Endothelial cell of coronary artery (primary cell): ENCODE measurements around the gene ADCY4. TPM values are rescaled to one million over a fixed set of nuclear protein-coding genes. Genes with fewer than 3 reads are reported as not detected.

Source experiments
- total RNA-seq: library from RNA; depleted of rRNA; stranded (reverse); fragments of >200 nt; gene quantifications from 2 replicates; pipeline ENCODE4 v1.2.3, GENCODE V29; 2014

Gene ADCY4
- 37.2 and 43.1 TPM in 2 replicates for total RNA-seq

GRCh38 chr14:24334431-24335291 is at the start of gene ADCY4:
Gene ADCY4, minus strand, starts transcription at chr14:24335071. Its CDS starts 419 bp downstream, at chr14:24334652.

GRCh38 chr14:24367514-24368211 is 32.8 kb upstream of the ADCY4 start, which contains the start of gene NFATC4:
Gene NFATC4, plus strand, starts transcription at chr14:24368184. Its CDS starts 157 bp downstream, at chr14:24368341.

GRCh38 chr14:24339284-24340151 is 4.6 kb upstream of the ADCY4 start, which contains the start of gene RIPK3:
Gene RIPK3, minus strand, starts transcription at chr14:24339991. Its CDS starts 165 bp downstream, at chr14:24339826.

GRCh38 chr14:24310646-24311604 is 23.9 kb downstream of the ADCY4 start, which contains the start of gene LTB4R:
Gene LTB4R, plus strand, starts transcription at chr14:24311502. Its CDS starts 4,150 bp downstream, at chr14:24315652.

GRCh38 chr14:24309538-24310264 is 25.2 kb downstream of the ADCY4 start, which contains the start of gene LTB4R2:
Gene LTB4R2, plus strand, starts transcription at chr14:24310140. Its CDS starts 525 bp downstream, at chr14:24310665.

GRCh38 chr14:24307575-24308341 is 27.1 kb downstream of the ADCY4 start, which contains the start of gene CIDEB:
Gene CIDEB, minus strand, starts transcription at chr14:24307977. Its CDS starts 119 bp downstream, at chr14:24307858.

GRCh38 chr14:24299255-24300191 is 35.3 kb downstream of the ADCY4 start, which contains the start of the genes DHRS1 and NOP9:
Gene DHRS1, minus strand, starts transcription at chr14:24299780. Its CDS starts 674 bp downstream, at chr14:24299106.
Gene NOP9, plus strand, starts transcription at chr14:24299850. Its CDS starts 105 bp downstream, at chr14:24299955.

GRCh38 chr14:24271134-24271833 is 63.6 kb downstream of the ADCY4 start, which contains the start of gene RABGGTA:
Gene RABGGTA, minus strand, starts transcription at chr14:24271597. Its CDS starts 482 bp downstream, at chr14:24271115.

Other genes with a start within 250 kb of the ADCY4 start
- gene PCK2, start 240.8 kb downstream of the ADCY4 start, total RNA-seq, result 5.1 and 17.4 TPM in 2 replicates
- gene DCAF11, start 220.3 kb downstream of the ADCY4 start, total RNA-seq, result 42.3 and 47.3 TPM in 2 replicates
- gene NRL, start 220.1 kb downstream of the ADCY4 start, total RNA-seq, result 0.19 and 0.45 TPM in 2 replicates
- 0.19 and 0.27 TPM in 2 replicates for gene FITM1, start 204.4 kb downstream of the ADCY4 start, total RNA-seq
- 78.5 and 103 TPM in 2 replicates for gene PSME1, start 198.9 kb downstream of the ADCY4 start, total RNA-seq
- gene EMC9, start 193.5 kb downstream of the ADCY4 start, total RNA-seq, result 23.2 and 23.7 TPM in 2 replicates
- 101 and 105 TPM in 2 replicates for gene PSME2, start 188.5 kb downstream of the ADCY4 start, total RNA-seq
- gene RNF31, start 187.6 kb downstream of the ADCY4 start, total RNA-seq, result 28.9 and 29.3 TPM in 2 replicates
- 39.4 and 47.7 TPM in 2 replicates for gene IRF9, start 173.8 kb downstream of the ADCY4 start, total RNA-seq
- 1.3 and 4.2 TPM in 2 replicates for gene REC8, start 163.0 kb downstream of the ADCY4 start, total RNA-seq
- gene IPO4, start 146.3 kb downstream of the ADCY4 start, total RNA-seq, result 41.1 and 49.6 TPM in 2 replicates
- 38.6 and 53.6 TPM in 2 replicates for gene TM9SF1, start 139.6 kb downstream of the ADCY4 start, total RNA-seq
- gene TSSK4, start 129.4 kb downstream of the ADCY4 start, total RNA-seq, result 0.09 TPM in 1 of 2 replicates, not detected in the other
- gene CHMP4A, start 121.6 kb downstream of the ADCY4 start, total RNA-seq, result 16.7 and 27.9 TPM in 2 replicates
- 8.6 and 8.8 TPM in 2 replicates for gene MDP1, start 119.0 kb downstream of the ADCY4 start, total RNA-seq
- 235 and 253 TPM in 2 replicates for gene NEDD8, start 102.7 kb downstream of the ADCY4 start, total RNA-seq
- 76.5 and 85.2 TPM in 2 replicates for gene GMPR2, start 102.1 kb downstream of the ADCY4 start, total RNA-seq
- 38.1 and 43.4 TPM in 2 replicates for gene TINF2, start 92.4 kb downstream of the ADCY4 start, total RNA-seq
- gene TGM1, start 71.9 kb downstream of the ADCY4 start, total RNA-seq, result 0.36 and 0.75 TPM in 2 replicates
- 20.5 and 21.1 TPM in 2 replicates for gene RABGGTA, start 63.5 kb downstream of the ADCY4 start, total RNA-seq
- gene DHRS1, start 35.3 kb downstream of the ADCY4 start, total RNA-seq, result 6.6 and 7.3 TPM in 2 replicates
- gene NOP9, start 35.2 kb downstream of the ADCY4 start, total RNA-seq, result 24.8 and 25.4 TPM in 2 replicates
- 1.4 and 2.8 TPM in 2 replicates for gene CIDEB, start 27.1 kb downstream of the ADCY4 start, total RNA-seq
- gene LTB4R2, start 24.9 kb downstream of the ADCY4 start, total RNA-seq, result 2.9 and 5.6 TPM in 2 replicates
- 1.7 and 3.3 TPM in 2 replicates for gene LTB4R, start 23.6 kb downstream of the ADCY4 start, total RNA-seq
- 2.9 and 3.5 TPM in 2 replicates for gene RIPK3, start 4.9 kb upstream of the ADCY4 start, total RNA-seq
- gene NFATC4, start 33.1 kb upstream of the ADCY4 start, total RNA-seq, result 14.8 and 25.8 TPM in 2 replicates
- gene NYNRIN, start 63.9 kb upstream of the ADCY4 start, total RNA-seq, result 8.0 and 14.1 TPM in 2 replicates
- gene CBLN3, start 94.6 kb upstream of the ADCY4 start, total RNA-seq, result 1.3 and 2.6 TPM in 2 replicates
- gene KHNYN, start 94.9 kb upstream of the ADCY4 start, total RNA-seq, result 46.2 and 73.3 TPM in 2 replicates
- 7.9 and 9.3 TPM in 2 replicates for gene SDR39U1, start 107.7 kb upstream of the ADCY4 start, total RNA-seq
- not detected in 2 replicates for gene CMA1, start 173.2 kb upstream of the ADCY4 start, total RNA-seq
- gene CTSG, start 241.2 kb upstream of the ADCY4 start, total RNA-seq, result not detected in 2 replicates